KOPT-K1 (cell line): Measurements from ENCODE around the gene MROH2A.

Experiments used
- H3K27ac ChIP-seq: fragments of 200-600 bp; sonication (generic); 2 replicates; pipeline ENCODE4 v1.5.1; 2016; ENCODE audit warnings: antibody characterized with exemption, mild to moderate bottlenecking, low read depth, low read length; ENCODE audit not compliant: poor library complexity, severe bottlenecking
- H3K36me3 ChIP-seq: fragments of 200-600 bp; sonication (generic); 2 replicates; pipeline ENCODE4 v1.5.1; 2017; ENCODE audit warnings: antibody characterized with exemption, mild to moderate bottlenecking, low read length, moderate library complexity; ENCODE audit not compliant: insufficient read depth
- H3K9me3 ChIP-seq: fragments of 200-600 bp; sonication (generic); 2 replicates; pipeline ENCODE4 v1.5.1; 2017; ENCODE audit warnings: antibody characterized with exemption, low read length, mild to moderate bottlenecking; ENCODE audit not compliant: insufficient read depth, poor library complexity, severe bottlenecking

Gene MROH2A

DNA sequence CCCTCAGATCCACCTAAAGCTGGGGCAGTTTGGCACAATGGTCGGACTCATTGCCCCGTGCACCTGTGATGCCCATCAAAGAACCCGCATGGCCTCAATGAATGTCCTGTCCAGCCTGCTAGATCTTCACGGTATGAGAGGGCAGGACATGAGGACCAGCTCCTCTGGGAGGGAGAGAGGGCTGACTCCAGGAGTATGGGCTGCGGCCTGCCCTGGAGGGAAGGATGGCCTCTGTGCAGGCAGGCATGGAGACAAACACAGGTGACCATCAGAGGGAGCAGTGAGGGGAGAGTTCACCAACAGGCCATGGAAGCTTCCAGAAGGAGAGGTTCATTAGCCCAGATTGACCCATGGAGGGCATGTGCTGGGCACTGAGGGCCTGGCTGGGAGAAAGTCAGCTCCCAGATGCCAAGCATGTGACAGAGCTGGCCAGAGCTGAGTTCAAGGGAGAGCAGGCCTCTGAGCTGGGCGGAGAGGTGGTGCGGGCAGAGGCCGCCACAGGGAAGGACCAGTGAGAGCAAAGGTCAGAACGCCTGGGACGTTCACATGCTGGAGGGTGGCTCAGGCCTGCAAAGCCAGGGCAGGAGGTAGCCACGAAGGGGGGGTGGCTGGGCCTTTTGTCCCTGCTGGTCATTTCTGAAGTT, 40.0 kb downstream of the MROH2A start:
- Histone ChIP-seq H3K27ac (no peak overlapping the region), H3K36me3 (no peaks in the 10 kb centered on the region), H3K9me3 (no peaks in the 10 kb centered on the region)

DNA sequence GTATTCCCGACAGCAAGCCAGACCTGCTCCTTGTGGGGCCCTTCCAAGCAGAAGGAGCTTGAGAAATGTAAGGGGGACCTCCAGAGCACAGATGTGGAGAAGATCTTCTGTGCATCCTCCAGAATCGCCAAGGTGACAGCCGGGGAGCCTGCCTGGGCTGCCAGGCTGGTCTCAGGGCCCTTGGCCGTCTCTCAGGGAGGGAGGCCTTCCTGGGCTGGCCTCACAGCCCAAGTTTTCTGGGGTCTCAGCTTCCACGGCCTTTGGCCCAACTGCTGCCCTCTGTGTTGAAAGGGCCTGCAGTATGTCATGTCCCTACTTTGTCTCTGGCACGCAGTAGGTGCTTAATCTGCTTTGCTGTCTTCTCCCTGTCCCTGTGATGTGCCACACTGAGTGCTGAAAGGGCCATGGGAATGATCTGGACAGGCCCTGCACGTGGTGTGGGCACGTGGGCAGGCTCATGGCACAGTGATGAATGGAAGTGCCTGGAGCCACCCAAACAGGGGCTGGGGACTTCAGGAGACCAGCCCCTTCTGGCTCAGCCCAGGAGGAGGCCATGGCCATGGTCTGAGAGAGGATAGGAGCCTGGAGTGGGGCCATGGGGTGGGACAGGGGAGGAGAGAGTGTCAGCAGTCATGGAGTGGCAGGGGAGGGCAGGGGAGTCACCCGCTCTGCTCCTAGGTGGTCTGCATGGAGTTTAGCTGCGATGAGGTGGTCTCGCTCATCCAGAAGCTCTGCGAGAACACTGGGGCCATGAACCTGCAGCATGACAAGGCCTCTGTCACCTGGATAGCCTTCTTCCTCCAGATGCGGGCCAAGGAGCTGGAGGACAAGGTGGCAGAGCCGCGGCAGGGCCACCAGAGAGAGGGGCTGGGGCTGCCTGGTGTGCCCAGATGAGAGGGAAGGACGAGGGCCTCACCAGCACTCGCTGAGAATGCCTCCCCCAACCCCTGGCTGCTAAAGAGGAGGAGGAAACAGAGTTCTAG, 40.8 kb downstream of the MROH2A start:
- Histone ChIP-seq H3K27ac (no peak overlapping the region), H3K36me3 (no peaks in the 10 kb centered on the region), H3K9me3 (no peaks in the 10 kb centered on the region)

DNA sequence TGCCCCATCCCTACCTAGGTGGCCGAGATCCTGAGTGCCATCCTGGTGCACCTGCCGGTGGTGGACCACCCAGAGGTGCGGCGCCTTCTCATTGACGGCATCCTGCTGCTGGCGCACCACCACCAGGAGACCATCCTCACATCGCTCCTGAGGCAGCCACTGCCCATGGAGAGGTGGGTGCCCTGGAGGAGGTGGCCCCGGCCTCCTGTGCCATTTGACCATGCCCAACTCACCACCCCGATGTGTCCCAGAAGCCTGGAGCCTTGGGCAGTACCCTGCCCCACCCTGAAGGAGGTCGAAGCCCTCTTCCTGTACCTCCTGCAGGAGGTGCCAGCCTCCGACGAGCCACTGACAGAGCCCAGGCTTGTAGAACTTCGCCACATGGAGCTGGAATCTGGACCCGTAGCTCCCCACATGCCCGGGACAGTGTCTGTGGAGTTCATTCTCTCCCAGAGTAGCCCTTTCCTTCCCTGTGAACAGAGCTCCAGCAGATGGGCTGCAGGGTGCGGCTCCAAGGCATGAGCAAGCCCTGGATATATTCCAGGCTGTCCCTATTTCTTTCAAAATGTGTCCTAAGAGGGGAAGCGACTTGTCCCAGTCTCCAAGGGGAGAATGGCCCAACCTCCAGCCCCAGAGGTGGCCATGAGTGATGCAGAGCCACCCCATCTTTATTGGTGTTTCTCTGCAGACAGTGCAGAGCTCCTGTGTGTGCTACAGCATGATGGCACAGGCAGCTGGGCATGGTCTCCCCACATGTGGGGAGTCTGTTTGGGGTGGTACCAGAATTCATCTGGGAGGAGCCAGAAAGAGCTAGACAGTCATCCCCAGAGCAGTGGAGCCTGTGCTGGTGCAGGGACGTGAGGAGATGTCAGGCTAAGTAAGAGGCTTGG, 42.0 kb downstream of the MROH2A start:
- Histone ChIP-seq H3K9me3 (no peaks in the 10 kb centered on the region), H3K27ac (no peak overlapping the region), H3K36me3 (no peaks in the 10 kb centered on the region)

DNA sequence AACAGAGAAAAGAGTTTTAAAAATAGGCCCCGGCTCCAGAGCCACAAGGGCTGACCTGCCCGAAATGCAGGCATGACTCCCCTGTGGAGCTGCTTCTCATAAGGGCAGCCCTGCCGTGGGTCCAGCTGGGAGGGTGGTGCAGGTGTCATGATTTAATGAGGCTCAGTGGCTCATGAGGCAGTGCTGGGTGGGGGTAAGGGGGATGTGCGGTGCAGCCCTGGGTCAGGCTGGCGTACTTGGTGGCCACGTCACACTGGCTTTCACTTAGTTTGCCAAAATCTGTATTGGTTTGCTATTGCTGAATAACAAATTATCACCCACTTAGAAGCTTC, 42.6 kb downstream of the MROH2A start:
- H3K36me3 ChIP-seq, result no peaks in the 10 kb centered on the region
- no peak overlapping the region for H3K27ac ChIP-seq
- no peaks in the 10 kb centered on the region for H3K9me3 ChIP-seq

DNA sequence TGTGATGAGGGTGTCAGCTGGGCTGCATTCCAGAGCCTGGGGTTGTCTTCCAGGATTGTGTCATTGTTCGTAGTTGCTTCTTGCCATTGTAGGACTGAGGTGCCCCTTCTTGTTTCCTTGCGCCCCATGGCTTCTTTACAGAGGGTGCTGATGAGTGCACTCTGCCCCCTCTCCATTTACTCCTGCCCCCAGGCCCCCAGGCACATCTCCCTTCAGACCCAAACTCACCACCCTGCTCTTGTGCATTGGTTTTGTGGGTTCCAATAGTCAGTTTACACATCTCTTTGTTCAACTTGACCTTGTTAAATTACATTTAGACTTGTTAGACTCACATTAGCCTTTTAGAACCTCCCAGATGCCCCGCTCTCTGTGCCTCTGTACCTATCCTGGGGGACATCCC, 43.1 kb downstream of the MROH2A start:
- Histone ChIP-seq H3K9me3 (no peaks in the 10 kb centered on the region), H3K27ac (no peak overlapping the region), H3K36me3 (no peaks in the 10 kb centered on the region)

DNA sequence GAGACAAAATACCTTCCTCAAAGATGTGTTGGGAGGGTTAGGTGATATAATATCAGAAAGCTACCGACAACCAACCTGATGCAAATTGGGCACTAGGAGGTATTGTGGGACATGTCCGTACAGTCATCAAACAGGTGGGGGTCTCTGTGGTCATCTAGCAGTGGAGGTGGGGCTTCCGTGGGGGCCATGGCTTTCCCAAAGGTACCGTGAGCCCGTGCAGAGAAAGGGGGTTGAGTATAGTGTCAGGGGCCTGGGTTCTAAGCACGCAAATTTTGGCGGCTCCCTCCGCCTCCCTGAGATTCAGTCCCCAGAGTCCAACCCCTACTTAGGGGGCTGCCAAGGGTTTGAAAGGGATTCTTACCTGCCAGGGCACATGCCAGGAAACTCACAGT, 43.6 kb downstream of the MROH2A start:
- H3K27ac ChIP-seq, result no peak overlapping the region
- no peaks in the 10 kb centered on the region for H3K36me3 ChIP-seq
- H3K9me3 ChIP-seq, result no peaks in the 10 kb centered on the region

DNA sequence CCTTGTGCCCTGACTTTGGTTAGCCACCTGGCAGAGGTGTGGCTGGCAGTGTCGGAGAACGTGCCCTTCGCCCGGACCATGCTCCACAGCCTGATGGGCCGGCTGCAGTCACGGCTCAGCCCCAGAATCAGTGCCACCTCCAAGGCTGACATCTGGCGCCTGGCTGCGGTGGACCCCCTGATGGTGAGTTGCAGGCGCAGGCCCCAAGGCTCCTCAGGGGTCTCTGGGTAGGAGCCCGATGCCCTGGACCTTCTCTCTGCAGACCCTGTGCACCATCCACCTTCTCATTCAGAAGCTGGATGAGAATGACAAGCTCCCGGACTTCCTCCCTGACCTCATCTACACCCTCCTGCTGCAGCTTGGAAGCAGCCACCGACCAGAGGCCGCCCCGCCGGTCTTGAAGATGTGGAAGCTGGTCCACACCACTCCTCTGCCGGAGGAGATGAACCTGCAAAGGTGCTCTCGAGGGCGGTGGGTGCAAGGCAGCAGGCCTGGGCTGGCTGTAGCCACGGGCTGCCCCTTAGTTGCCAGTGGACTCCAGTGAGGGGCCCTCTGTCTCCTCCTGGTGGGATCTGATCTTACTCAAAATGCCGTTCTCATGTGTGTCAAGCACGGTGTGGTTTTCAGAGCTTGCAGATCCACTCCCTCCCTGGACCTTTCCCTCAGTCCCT, 44.1 kb downstream of the MROH2A start:
- Histone ChIP-seq H3K27ac (no peak overlapping the region), H3K9me3 (no peaks in the 10 kb centered on the region), H3K36me3 (no peaks in the 10 kb centered on the region)

DNA sequence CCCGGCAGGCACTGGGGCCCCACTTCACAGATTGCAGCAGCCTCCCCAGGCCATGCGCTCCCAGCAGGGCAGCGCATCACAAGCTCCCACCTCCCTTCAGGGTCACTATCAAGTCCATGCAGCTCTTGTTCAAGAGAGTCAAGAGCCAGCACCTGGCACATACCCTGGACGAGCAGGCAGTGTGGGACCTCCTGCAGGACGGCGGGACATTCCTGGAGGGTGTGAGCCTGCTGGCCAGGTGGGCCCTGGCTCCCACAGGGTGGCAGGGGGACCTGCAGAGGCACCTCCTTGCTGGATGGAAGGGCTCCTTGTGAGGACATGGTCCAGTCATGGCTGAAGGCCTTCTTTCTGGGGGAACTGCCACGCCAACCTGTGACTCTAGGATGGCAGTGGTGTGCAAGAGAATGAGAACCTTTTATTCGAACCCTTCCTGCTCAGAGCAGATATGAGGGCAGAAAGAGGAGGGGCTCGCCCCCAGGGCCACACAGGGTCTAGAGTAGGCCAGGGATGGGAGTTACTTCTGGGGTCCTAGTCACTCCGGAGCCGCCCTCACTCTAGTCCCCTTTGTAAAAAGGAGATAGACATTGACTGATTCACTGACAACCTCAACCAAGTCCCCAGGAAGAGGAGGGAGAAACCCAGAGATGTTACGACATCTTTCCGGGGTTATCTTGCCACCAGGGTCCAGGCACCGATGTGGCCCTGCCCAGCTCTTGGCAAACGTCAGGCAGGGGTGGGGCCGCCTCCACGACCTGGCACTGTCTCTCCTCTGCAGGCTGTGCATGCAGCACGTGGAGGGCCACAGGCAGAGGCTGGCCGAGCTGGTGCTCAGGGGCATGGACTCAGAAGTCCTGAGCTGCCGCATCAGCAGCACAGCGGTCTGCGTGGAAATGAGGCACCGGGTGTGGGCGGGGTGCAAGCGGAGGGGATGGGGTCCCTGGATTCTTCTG, 44.9 kb downstream of the MROH2A start:
- Histone ChIP-seq H3K27ac (no peak overlapping the region), H3K9me3 (no peaks in the 10 kb centered on the region), H3K36me3 (no peaks in the 10 kb centered on the region)

DNA sequence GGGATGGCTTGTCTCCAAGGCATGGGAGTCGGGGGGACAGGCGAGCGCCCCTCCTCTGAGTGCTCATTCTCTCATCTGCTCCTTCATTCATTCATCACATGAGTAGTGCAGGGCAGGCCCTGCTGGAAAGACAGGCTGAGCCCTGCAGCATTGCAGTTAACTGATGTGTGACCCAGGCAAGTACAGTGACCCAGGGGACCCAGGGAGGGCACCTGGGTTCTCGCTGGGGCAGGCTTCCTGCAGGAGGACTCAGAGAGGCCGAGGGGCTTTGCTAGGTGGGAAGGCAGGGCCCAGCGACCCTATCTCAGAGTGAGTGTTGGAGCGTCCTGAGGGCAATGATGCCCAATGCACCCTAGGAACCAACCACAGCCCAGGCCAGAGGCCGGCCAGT, 45.6 kb downstream of the MROH2A start:
- Histone ChIP-seq H3K9me3 (no peaks in the 10 kb centered on the region), H3K36me3 (no peaks in the 10 kb centered on the region), H3K27ac (no peak overlapping the region)

DNA sequence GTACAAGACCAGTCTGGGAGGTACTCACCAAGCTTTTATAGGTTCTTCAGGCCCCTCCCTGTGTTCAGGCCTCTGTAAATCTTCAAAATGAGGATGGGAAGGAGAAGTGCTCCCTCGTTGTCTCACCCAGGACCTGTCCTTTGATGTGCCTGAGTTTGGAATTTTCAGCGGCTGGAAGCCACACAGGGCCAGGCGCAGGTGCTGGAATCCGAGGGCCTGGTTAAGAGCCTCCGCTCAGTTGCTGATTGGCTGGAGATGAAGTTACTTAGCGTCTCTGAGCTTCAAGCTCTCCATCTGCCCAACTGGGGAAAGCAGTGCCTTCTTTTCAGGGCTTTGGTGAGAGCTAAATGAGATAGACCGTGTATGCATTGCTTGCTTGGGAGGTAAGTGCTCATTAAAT, 46.2 kb downstream of the MROH2A start:
- no peaks in the 10 kb centered on the region for H3K36me3 ChIP-seq
- no peak overlapping the region for H3K27ac ChIP-seq
- H3K9me3 ChIP-seq, result no peaks in the 10 kb centered on the region

DNA sequence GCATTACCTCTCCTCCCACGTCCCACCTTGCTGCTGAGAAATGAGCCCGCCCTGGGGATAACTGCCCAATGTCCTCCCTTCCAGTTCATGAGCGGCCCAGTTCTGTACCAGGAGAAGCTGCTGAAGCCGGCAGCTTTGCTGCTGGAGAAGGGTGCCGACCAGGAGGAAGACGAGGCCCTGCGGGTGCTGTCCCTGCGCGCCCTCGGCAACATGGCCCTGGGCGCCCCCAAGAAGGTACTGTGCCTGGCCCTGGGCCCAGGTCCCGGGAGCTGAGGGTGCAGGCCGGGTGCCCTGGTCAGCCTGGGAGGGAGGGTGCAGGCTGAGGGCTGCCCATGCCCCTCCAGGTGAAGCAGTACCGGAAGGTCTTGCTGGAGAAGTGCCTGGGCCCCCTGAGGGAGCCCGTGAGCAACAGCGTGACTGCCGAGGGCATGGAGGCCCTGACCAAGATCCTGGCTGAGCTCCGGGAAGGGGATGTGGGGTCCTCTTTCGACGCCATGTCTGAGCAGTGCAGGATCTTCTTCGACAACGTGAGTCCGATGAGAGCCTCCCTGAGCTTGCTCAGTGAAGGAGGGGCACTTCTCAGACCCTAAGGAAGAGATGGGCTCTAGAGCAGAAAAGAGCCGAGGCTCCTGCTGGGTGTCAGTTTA, 50.5 kb downstream of the MROH2A start:
- Histone ChIP-seq H3K9me3 (no peaks in the 10 kb centered on the region), H3K27ac (no peak overlapping the region), H3K36me3 (peaks cover 16% of the 10 kb centered on the region)

DNA sequence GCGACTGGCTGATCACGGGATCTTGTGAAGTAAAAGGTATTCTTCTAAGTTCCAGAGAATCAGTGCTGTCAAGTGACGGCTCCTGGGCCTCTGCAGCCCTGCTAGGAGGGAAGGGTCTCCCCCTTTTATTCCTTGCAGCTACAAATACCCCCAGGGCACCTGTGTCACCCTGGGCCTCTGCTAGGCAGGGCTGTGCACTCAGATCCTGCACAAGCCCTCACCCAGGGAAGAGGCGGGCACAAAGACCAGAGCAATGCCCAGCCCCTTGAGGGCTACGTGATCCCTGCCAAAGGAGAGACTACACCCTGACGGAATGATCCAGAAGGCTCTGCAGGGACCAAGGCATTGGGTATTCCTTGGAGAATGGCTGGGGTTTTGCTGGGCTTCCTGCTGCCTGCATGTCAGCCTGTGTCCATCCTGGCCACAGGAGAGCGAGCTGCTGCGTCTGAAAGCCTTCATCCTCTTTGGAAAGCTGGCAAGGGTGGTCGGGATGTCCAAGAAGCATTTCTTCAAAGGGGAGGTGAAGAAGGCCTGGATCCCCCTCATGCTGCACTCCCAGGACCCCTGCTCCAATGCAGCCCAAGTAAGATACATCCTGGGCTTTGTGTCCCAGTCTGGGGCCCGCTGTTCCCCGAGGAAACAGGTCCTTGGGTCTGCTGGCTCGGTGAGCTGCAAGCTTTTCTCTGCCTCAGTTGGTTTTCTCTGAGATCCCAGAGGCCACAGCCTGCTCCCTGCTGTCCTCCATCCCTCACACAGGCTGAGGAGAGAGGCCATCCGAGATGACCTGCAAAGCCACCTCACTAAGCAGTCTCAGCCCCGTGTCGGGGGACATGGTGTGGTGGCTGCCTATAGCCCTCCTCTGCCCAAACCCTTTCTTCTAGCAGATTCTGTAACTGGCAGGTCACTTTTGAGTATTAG, 51.3 kb downstream of the MROH2A start:
- H3K9me3 ChIP-seq, result no peaks in the 10 kb centered on the region
- H3K36me3 ChIP-seq, result peaks cover 24% of the 10 kb centered on the region
- H3K27ac ChIP-seq, result no peak overlapping the region
